Right lung (tissue), 5 donors: ENCODE results near the gene TPM4. TPM values are rescaled to one million over a fixed set of nuclear protein-coding genes. Genes with fewer than 3 reads are reported as not detected.

Experiments
- DNase-seq, 2 donors: peaks; one replicate each; pipeline ENCODE4 v3.0.0-alpha.2; 2013
- polyA plus RNA-seq, 5 donors: library from polyadenylated mRNA; unstranded; fragments of 120-200 nt; gene quantifications; one replicate each; pipeline versions ENCODE4 v1.2.1 to v1.2.3, GENCODE V29; 2013; ENCODE audit warnings: inconsistent platforms in 1 of 5, low replicate concordance in 1 of 5; ENCODE audit not compliant: insufficient read length in 5 of 5, insufficient read depth in 1 of 5

The TPM4 gene
- polyA plus RNA-seq, 5 donors = 547 to 685 (median 592) TPM

- no peak for DNase-seq
These were observed 37.2 kb upstream of the TPM4 start for GRCh38 chr19:16039081-16039480.

DNA sequence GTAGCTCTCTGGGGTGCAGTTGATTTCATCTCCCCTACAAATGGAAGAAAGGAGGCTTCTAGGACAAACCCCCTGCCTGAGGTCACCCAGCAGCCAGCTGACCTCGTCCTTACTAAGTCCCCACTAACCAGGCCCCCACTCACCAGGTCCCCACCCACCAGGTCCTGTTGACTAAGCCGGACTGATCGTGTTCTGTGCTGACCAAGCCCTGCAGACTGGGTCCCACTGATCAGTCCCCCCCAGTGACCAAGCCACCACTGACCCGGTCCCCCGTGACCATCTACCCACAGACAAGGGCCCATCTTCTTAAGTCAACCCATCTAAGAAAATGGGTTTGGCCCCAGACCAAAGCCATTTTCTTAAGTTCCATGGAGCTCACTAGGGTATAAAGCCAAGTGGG lies 36.8 kb upstream of the TPM4 start:
- no peak for DNase-seq

- no peak for DNase-seq
These were observed 35.7 kb upstream of the TPM4 start for GRCh38 chr19:16040642-16041041.

DNA sequence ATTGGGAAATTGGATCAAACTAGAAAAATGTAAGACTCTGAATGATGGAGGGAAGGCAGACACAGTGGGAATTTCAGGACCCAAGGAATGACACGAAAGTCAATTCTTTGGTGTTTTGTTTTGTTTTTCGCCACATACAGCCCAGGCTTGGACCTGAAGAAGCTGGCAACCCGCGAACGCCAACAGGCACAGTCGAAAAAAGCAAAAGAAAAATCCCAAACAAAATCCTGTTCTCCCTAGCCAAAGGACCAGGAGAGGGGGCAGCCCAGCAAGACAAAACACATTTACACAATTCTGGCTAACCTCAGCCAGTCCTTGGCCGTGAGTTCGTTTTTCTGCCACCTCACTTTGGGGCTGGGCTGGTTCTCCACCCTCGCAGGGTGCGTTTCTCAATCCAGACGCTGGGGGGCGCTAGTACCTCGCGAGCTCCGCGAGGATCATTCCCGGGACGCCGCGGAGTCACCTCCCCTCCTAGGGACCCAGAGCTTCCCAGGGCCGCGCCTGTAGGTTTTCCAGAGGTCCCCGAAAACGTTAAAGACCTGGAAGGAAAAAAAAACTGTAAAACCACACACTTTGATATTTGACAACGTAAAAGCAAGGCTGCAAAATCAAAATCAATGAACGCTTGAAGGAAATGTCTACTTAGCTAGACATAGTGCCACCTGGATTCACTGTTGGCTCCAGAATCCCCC lies 34.9 kb upstream of the TPM4 start:
- peak; percentile 63 to 74 for DNase-seq

DNA sequence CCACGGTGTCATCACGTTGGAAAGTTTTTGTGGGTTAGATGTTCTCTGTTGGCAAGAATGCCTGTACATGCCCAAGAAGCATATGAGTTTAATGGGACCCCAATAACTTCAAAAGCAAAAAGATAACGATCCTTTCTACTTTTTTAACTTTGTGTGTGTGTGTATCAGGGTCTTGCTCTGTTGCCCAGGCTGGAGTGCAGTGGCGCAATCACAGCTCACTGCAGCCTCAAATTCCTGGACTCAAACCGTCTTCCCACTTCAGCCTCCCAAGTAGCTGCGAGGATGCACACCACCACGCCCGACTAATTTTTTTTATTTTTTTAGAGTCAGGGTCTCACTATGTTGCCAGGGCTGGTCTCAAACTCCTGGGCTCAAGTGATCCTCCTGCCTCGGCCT lies 34.3 kb upstream of the TPM4 start:
- DNase-seq = no peak

DNA sequence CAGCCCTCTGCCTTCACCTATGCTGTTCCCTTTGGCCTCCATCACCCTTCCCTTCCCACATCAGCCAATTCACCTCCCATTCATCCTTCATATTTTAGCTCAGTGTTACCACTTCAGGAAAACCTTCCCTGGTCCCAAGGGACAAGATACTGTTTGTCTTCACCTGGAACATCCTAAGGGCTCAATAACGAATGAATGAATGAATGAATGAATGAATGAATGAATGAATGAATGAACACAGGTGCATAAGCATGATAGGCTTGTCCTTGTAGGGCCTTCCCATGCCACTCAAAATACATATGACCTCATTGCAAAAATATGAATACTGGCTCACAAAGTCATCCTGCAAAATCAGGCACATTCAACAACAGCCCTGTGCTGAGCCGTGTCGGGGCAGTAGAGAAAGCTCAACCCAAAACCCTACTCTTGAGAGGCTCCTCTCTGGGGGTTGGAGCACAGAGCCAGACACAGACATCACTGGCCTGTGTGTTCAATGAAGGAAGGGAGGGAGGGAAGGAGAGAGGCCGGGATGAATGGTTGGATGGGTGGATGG lies 33.7 kb upstream of the TPM4 start:
- no peak for DNase-seq

- DNase-seq = no peak
These were observed 33.0 kb upstream of the TPM4 start for GRCh38 chr19:16043156-16043757.

GRCh38 chr19:16044746-16045145 lies 31.5 kb upstream of the TPM4 start:
- DNase-seq = no peak

DNA sequence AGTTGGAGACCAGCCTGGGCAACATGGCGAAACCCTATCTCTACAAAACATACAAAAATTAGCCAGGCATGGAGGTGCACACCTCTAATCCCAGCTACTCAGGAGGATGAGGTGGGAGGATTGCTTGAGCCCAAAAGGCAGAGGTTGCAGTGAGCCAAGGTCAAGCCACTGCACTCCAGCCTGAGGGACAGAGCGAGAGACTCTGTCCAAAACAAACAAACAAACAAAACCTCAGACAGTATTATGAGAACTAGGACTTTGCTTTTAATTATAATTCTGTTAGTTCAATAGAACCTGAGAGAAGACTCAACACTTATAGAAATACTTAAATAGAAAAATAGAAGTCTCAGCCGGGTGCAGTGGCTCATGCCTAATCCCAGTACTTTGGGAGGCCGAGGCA lies 31.1 kb upstream of the TPM4 start:
- DNase-seq = no peak

GRCh38 chr19:16045893-16046292 lies 30.4 kb upstream of the TPM4 start:
- no peak for DNase-seq

- no peak for DNase-seq
These were observed 27.7 kb upstream of the TPM4 start for GRCh38 chr19:16048583-16048982.

DNA sequence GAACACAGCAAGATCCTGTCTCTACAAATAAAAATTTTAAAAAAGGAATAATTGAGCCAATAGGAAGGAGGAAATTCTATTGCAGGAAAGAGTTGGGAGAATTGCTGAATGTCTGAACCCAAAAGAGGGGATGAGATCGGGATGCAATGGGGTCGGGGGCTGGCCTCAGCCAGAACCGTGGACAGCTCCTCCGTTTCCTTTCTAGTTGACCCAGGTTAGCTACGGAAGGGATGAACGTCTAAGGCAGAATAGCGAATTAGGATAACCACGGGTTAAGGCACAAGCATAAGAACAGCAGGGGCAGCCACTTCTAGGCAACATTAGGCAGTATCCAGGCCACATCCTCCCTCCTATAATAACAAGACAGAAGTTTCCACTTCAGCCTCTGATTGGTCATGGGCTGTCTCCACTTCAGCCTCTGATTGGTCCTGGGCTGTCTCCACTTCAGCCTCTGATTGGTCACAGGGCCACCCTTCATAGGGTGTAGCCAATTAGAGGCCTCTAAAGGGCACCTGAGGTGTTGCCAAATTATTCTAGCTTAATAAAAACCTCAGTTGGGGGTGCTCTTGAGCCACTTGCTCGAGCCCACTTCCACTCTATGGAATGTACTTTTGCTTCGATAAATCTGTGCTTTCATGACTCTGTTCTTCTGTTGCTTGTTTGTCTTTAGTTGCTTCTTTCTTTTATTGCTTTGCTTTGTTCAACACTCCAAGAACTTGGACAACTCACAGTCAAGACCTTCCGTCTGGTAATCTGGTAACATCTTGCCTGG lies 24.9 kb upstream of the TPM4 start:
- DNase-seq = no peak

DNA sequence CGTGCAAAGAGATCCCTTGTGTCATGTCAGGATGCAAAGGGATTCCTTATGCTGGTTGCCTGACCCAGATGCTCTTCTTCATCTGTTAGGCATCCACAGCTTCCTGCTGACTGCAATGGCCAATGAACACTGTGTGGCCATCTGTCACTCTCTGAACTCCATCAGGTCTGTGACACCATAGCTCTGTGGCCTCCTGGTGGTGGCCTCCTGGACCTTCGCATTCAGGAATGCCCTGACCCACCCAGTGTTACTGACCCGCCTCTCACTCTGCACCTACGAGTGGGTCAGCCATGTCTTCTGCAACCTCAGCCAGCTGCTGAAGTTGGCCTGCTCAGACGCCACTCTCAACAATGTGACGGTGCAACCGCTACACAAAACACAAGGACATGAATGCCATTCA lies 23.9 kb upstream of the TPM4 start:
- DNase-seq = no peak

DNA sequence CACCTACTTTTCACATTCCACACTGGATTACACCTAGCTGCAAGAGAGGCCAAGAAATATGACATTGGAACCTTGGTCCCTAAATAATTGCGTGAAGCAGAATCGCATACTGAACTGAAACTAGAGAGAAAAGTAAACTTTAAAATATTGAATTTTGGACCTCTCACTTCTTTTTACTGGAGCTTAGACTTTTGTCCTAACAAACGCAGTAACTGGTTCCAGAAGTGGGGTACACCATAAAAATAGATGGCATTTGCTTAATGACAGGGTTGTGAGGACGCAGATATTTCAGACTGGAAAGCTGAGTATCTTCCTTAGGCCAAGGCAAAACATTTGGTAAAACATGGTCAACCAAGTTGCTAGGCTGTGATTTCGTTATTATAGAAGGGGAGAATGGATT lies 19.2 kb upstream of the TPM4 start:
- DNase-seq = no peak

- DNase-seq = no peak
These were observed 16.0 kb upstream of the TPM4 start for GRCh38 chr19:16060294-16060693.

GRCh38 chr19:16061943-16062342 lies 14.4 kb upstream of the TPM4 start:
- no peak for DNase-seq

DNA sequence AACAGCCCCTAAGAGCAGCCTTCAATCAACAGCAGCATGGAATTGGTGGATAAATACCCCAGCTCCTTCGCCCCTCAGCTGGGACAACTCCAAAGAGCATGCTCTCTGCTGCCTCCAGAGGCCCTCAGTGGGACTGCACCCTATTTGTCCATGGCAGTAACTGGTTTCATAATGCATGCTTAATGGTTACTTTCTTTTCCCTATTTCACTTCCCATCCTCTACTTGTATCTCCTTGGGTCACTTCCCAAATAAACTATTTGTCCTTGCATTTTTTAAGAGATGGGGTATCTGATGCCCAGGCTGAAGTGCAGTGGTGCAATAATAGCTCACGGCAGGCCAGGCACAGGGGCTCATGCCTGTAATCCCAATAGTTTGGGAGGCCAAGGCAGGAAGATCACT lies 13.5 kb upstream of the TPM4 start:
- DNase-seq = no peak

GRCh38 chr19:16064209-16064889 lies 11.9 kb upstream of the TPM4 start:
- DNase-seq = no peak

DNA sequence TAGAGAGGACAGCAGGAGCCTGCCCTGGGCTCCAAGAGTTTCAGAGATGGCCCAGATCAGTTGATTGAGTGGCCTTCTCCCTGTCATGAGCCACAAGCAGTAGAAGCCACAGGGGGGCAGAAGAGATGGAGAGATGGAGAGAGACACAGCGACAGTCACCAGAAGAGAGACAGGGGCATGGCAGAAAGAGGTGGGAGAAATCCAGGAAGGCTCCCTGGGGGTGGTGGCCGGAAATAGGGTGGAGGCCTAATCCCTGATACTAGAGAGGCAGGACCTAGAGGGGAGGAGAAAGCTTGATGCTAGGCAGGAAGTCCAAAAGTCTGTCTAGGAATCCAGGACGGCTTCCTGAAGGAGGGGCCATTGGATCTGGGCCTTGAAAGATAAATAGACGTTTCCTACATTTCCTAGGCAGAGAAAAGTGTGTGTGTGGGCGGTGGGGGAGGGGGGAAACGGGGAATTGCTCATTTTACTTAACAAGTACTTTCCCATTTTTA lies 9.6 kb upstream of the TPM4 start:
- DNase-seq = no peak

DNA sequence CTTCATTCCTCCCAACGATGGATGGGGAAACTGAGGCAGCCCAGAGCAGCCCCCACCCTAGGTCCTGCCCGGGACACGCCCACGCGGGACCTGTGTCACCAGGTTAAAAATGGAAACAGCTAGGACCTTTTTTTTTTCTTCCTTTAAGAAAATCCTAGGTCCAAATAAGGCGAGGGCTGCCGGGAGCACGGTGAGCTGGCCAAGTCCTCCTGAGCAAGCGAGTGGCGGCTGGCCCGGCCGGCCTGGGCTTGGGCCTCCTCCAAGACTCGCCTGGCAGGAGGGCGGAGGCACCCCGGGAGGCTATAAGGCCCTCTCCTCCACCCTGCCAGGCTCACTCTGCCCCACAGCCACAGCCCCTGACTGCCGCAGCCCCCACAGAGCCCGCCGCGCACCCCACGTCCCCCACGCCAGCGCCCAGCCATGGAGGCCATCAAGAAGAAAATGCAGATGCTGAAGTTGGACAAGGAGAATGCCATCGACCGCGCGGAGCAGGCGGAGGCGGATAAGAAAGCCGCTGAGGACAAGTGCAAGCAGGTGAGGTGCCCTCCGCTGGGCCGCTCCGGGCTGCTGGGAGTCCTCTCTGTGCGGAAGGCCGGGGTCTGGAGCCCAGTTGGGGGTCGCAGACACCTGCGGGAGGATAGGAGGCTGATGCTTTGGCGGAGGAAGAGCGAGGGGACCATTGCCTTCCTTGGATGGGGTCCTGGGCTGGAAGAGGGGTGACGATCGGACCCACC lies 8.9 kb upstream of the TPM4 start:
- DNase-seq = no peak

GRCh38 chr19:16068696-16069259 lies 7.5 kb upstream of the TPM4 start:
- DNase-seq = no peak
